ENCODE measurements around the gene SERPINB12. TPM values are rescaled to one million over a fixed set of nuclear protein-coding genes. Genes with fewer than 3 reads are reported as not detected.
A peak's percentile ranks its signal among the peaks of the same experiment; 100 is the strongest.

Gene SERPINB12
- total RNA-seq, 1 donor = not detected

DNA sequence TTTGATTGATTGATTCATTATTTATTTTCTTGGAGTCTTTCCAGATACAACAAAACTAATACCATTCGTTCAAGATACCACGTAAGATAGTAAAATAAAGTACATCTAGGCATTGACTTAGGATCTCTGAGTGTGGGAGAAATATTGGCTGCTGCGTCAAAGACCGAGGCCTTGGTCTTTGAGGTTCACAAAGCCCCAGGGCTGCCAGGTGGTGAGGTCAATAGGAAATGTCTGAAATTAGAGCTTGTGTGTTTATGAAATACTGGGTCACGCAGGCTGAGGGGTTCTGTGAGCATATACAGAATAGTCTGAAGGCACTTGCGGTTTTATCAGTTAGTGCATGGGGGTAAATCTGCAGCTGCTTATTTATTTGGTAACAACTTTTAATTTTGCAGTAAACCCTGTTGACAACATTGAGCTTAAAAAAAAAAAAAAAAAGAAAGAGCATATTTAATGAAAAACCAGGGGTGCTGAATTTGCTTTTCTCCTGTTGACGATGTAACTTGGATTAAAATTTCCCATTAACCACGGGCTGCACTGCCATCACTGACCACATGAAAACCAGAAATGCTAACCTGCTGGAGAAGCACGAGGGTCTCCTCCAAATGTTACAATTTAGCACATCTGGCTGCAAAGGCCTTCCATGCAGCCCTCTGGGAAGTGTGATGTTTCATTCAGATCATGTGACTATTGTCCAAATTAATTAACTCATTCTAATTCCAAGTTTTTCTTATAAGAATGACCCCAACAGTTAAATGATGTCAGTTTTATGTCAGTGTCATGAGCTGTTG lies 27.1 kb upstream of the SERPINB12 start:
- H3K79me2 ChIP-seq (ENCODE audit: insufficient read depth, low read length) = no peaks in the 10 kb centered on the region
- peaks cover 2% of the 10 kb centered on the region for H3K27me3 ChIP-seq (ENCODE audit: insufficient read depth, low read length)
- TF ChIP-seq, protein P1, sequence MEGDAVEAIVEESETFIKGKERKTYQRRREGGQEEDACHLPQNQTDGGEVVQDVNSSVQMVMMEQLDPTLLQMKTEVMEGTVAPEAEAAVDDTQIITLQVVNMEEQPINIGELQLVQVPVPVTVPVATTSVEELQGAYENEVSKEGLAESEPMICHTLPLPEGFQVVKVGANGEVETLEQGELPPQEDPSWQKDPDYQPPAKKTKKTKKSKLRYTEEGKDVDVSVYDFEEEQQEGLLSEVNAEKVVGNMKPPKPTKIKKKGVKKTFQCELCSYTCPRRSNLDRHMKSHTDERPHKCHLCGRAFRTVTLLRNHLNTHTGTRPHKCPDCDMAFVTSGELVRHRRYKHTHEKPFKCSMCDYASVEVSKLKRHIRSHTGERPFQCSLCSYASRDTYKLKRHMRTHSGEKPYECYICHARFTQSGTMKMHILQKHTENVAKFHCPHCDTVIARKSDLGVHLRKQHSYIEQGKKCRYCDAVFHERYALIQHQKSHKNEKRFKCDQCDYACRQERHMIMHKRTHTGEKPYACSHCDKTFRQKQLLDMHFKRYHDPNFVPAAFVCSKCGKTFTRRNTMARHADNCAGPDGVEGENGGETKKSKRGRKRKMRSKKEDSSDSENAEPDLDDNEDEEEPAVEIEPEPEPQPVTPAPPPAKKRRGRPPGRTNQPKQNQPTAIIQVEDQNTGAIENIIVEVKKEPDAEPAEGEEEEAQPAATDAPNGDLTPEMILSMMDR (IDR thresholded peaks at IDR 0.05; ENCODE audit: extremely low read depth, low read depth, low read length) = peak; percentile 11
- no peak overlapping the region for H2AFZ ChIP-seq (ENCODE audit: low read length)
- DNase-seq (ENCODE audit: insufficient read length, low spot score, missing footprints) = no peak
- no peaks in the 10 kb centered on the region for H3K36me3 ChIP-seq (ENCODE audit: insufficient read depth, low read length)
- no peak overlapping the region for H3K4me3 ChIP-seq (ENCODE audit: insufficient read depth, low read length)
- H3K4me2 ChIP-seq (ENCODE audit: insufficient read depth, low read length) = no peak overlapping the region
- H4K20me1 ChIP-seq (ENCODE audit: insufficient read depth, low read length) = no peaks in the 10 kb centered on the region
- H3K9me3 ChIP-seq (ENCODE audit: low read depth, low read length) = no peaks in the 10 kb centered on the region
- peaks cover 3% of the 10 kb centered on the region for H3K4me1 ChIP-seq (ENCODE audit: insufficient read depth, low read length)
- no peak overlapping the region for H3K27ac ChIP-seq (ENCODE audit: low read depth, low read length)

DNA sequence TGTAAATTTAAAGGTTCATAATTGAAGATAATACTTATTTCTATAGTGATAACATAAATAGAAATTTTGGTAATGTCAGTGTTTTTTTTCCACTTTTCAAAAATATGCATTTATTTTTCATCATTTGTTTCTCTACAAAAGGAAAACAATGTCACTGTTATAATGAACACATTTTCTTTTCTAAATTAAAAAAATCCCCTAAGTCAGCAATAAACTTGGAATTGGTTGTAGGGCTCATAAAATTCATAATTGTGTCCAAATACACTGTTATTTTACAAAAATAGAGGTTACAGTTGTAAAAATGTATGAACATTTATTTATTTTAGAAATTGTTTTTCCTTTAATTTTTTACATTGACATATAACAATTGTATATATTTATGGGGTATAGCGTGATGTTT lies 26.4 kb upstream of the SERPINB12 start:
- Histone ChIP-seq H3K27me3 (ENCODE audit: insufficient read depth, low read length) (peaks cover 7% of the 10 kb centered on the region), H3K27ac (ENCODE audit: low read depth, low read length) (no peak overlapping the region), H4K20me1 (ENCODE audit: insufficient read depth, low read length) (no peaks in the 10 kb centered on the region), H3K79me2 (ENCODE audit: insufficient read depth, low read length) (no peaks in the 10 kb centered on the region), H3K4me1 (ENCODE audit: insufficient read depth, low read length) (peaks cover 3% of the 10 kb centered on the region), H3K9me3 (ENCODE audit: low read depth, low read length) (no peaks in the 10 kb centered on the region), H3K36me3 (ENCODE audit: insufficient read depth, low read length) (no peaks in the 10 kb centered on the region), H3K4me2 (ENCODE audit: insufficient read depth, low read length) (no peak overlapping the region), H2AFZ (ENCODE audit: low read length) (no peak overlapping the region), H3K4me3 (ENCODE audit: insufficient read depth, low read length) (no peak overlapping the region)
- TF ChIP-seq, protein P1 (IDR thresholded peaks at IDR 0.05; ENCODE audit: extremely low read depth, low read depth, low read length) = no peak
- no peak for DNase-seq (ENCODE audit: insufficient read length, low spot score, missing footprints)

DNA sequence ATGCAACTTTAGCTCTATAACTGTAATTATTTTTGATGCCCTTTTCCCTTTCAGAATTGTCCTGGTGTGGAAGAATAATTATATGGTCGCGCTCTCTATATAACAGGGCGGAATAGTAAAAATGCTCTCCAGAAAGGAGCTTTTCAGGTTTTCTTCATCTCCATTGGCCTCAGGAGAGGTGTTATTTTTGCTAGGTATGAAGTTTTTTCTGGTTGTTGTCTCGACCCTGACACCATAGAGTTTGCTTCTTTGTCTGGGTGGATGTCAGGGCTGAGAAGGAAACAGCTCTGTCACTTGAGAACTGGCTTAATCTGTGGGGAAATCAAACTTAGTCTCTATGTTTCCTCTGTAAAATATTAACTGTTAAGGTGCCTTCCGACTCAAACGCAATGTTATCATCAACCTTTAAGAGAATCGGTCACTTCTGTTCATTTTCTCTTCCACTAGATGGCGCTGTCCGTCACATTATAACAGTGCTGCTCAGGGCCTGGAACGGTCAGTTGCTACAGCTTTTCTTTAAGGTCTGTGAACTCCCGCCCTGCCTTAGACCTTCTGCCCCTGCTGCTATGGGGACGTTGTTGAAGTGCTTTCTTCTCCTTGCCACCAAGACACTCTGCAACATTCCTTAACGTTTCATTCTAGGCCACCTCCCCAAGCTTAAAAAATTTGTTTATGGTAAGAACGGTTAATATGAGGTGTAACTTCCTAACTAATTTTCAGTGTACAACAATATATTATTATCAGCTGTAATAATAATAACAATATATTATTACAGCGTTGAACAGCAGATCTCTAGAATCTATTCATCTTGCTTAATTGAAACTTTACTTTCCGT lies 23.8 kb upstream of the SERPINB12 start:
- Histone ChIP-seq H3K4me2 (ENCODE audit: insufficient read depth, low read length) (no peak overlapping the region), H3K27ac (ENCODE audit: low read depth, low read length) (no peak overlapping the region), H3K36me3 (ENCODE audit: insufficient read depth, low read length) (no peaks in the 10 kb centered on the region), H3K4me3 (ENCODE audit: insufficient read depth, low read length) (no peak overlapping the region), H3K27me3 (ENCODE audit: insufficient read depth, low read length) (peaks cover 28% of the 10 kb centered on the region), H3K79me2 (ENCODE audit: insufficient read depth, low read length) (no peaks in the 10 kb centered on the region), H3K4me1 (ENCODE audit: insufficient read depth, low read length) (peaks cover 3% of the 10 kb centered on the region), H2AFZ (ENCODE audit: low read length) (peak overlapping the region; percentile 78), H3K9me3 (ENCODE audit: low read depth, low read length) (no peaks in the 10 kb centered on the region), H4K20me1 (ENCODE audit: insufficient read depth, low read length) (no peaks in the 10 kb centered on the region)
- TF ChIP-seq, protein P1 (IDR thresholded peaks at IDR 0.05; ENCODE audit: extremely low read depth, low read depth, low read length) = peak; percentile 71
- no peak for DNase-seq (ENCODE audit: insufficient read length, low spot score, missing footprints)
